Hematopoietic multipotent progenitor cell treated with erythropoietin and hydrocortisone succinate and interleukin-3 and kit ligand, for 8 days (in vitro differentiated cells): ENCODE measurements around the gene POLRMT.
"Not testable (repeated sequence)": the region's sequence is repeated elsewhere in the genome, so short reads cannot be mapped to it uniquely, and the experiment has no call there.

ENCODE experiments used
- DNase-seq: peaks from one replicate; pipeline ENCODE4 v3.0.0-alpha.2; 2015

Gene POLRMT

GRCh38 chr19:633068-633785, at the start of gene POLRMT:
TSS of gene POLRMT (minus strand) at chr19:633537. CDS start at chr19:633512, 25 bp downstream.
- DNase-seq = peak; percentile 98

- DNase-seq = no peak
Observed at GRCh38 chr19:682678-683320, 49.5 kb upstream of the POLRMT start.

- DNase-seq = no peak
Observed at GRCh38 chr19:681029-682019, 48.0 kb upstream of the POLRMT start.

GRCh38 chr19:680287-681028, 47.1 kb upstream of the POLRMT start:
- peak; percentile 95 for DNase-seq

GRCh38 chr19:679418-680286, 46.3 kb upstream of the POLRMT start:
- peak; percentile 47 for DNase-seq

- no peak for DNase-seq
Observed at GRCh38 chr19:678791-679388, 45.6 kb upstream of the POLRMT start.

GRCh38 chr19:677601-678436, 44.5 kb upstream of the POLRMT start:
- no peak for DNase-seq

GRCh38 chr19:677201-677600, 43.9 kb upstream of the POLRMT start:
- DNase-seq = no peak

- DNase-seq = no peak
Observed at GRCh38 chr19:676339-677105, 43.2 kb upstream of the POLRMT start, which contains the start of gene FSTL3. TSS of gene FSTL3 (plus strand) at chr19:676392. CDS start at chr19:676424, 32 bp downstream.

- no peak for DNase-seq
Observed at GRCh38 chr19:676007-676338, 42.6 kb upstream of the POLRMT start.

- DNase-seq = no peak
Observed at GRCh38 chr19:674282-675151, 41.2 kb upstream of the POLRMT start.

GRCh38 chr19:670609-671075, 37.3 kb upstream of the POLRMT start:
- DNase-seq = peak; percentile 29

- DNase-seq = peak; percentile 75
Observed at GRCh38 chr19:668675-669434, 35.5 kb upstream of the POLRMT start.

- DNase-seq = not testable (repeated sequence)
Observed at GRCh38 chr19:666985-667573, 33.7 kb upstream of the POLRMT start.

GRCh38 chr19:664913-665443, 31.6 kb upstream of the POLRMT start:
- DNase-seq = peak; percentile 77

- DNase-seq = no peak
Observed at GRCh38 chr19:663682-664117, 30.4 kb upstream of the POLRMT start.
